ENCODE measurements around the gene RNF144B. TPM values are rescaled to one million over a fixed set of nuclear protein-coding genes. Genes with fewer than 3 reads are reported as not detected.
"Not testable (repeated sequence)": the region's sequence is repeated elsewhere in the genome, so short reads cannot be mapped to it uniquely, and the experiment has no call there.

The RNF144B gene
- total RNA-seq, 1 donor from 2014 or later = 13.5 TPM

DNA sequence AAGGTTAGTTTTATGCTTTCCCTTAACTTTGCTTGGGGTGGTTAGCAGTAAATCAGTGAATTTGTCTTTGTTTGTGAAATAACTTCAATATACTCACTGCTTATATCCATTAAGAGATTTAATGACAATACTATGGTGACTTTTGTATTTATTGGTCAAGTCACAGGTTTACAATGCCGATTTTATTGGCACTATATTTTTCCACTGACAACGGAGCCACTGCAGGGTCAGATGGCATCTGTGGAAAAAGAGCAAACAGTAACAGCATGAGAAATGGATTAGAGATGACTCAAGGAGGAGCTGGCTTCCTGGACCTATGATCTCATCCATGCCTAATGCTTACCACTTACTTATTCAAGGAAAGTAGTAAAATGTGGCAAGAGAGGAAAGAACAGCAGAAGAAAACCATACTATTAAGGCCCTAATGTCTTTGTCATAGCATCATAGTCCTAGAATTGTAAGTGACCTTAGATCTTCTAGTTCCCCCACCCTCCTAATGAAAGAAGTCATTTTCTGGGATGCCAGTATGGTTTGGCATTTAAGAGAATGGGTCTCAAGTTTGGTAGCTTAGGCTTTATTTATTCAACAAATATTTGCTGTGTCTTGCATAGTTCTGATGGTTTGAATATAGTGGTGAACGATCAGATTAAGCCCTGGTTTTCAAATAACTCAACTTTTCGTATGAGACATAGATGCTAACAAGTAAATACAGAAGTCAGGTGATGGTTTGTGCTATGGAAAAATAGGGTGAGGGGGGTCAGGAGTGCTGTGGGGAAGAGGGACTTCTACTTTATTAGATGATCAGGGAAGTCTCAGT lies 18.5 kb downstream of the RNF144B start:
- CTCF ChIA-PET = no interaction called here
- no peaks in the 10 kb centered on the region for H3K27me3 Mint-ChIP-seq
- TF ChIP-seq, protein P1, sequence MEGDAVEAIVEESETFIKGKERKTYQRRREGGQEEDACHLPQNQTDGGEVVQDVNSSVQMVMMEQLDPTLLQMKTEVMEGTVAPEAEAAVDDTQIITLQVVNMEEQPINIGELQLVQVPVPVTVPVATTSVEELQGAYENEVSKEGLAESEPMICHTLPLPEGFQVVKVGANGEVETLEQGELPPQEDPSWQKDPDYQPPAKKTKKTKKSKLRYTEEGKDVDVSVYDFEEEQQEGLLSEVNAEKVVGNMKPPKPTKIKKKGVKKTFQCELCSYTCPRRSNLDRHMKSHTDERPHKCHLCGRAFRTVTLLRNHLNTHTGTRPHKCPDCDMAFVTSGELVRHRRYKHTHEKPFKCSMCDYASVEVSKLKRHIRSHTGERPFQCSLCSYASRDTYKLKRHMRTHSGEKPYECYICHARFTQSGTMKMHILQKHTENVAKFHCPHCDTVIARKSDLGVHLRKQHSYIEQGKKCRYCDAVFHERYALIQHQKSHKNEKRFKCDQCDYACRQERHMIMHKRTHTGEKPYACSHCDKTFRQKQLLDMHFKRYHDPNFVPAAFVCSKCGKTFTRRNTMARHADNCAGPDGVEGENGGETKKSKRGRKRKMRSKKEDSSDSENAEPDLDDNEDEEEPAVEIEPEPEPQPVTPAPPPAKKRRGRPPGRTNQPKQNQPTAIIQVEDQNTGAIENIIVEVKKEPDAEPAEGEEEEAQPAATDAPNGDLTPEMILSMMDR (IDR thresholded peaks at IDR 0.05) = no peak
- peaks cover 43% of the 10 kb centered on the region for H3K36me3 Mint-ChIP-seq (ENCODE audit: low read depth)
- peaks cover 41% of the 10 kb centered on the region for H3K4me1 Mint-ChIP-seq
- ATAC-seq (ENCODE audit: low read depth) (no peak), DNase-seq (no peak)
- H3K27ac Mint-ChIP-seq = peak overlapping the region; percentile 3
- no peak overlapping the region for H3K4me3 Mint-ChIP-seq
- intact Hi-C loops (cut with micrococcal nuclease) = loop anchor here (2.0 kb wide), 1 partner anchor 17 kb away; no protein-coding TSS in a partner anchor
- peaks cover 3% of the 10 kb centered on the region for H3K9me3 Mint-ChIP-seq
- POLR2A ChIA-PET = no interaction called here

DNA sequence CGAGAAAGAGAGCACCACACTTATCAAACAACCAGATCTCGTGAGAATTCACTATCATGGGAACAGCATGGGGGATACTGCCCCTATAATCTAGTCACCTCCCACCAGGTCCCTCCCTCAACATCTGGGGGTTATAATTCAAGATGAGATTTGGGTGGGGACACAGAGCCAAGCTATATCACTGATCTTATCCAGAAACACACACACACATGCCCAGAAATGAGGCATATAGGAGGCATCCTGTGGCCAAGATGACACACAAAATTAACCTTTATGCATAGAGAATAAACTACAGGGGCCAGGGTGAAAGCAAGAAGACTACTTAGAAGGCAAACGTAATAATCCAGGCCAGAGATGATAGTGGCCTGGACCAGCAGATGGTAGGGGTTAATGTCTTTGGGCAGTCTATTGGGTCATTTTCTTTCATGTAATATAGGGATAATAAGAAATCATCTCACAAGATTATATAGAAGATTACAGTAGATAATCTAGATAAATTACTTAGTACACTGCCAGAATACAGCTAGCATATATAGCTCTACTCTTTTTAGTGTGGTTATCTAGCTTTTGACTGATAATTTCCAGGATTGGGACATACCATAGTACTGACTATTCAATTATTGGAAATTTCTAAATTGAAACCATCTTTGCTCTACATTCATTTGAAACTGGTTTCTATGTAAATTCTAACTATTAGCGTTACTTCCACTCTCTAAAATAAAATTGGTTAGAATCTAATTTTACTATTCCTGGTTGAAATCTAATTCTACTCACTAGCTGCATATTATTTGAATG lies 20.0 kb downstream of the RNF144B start:
- CTCF ChIA-PET = no interaction called here
- H3K4me1 Mint-ChIP-seq = peaks cover 40% of the 10 kb centered on the region
- H3K27me3 Mint-ChIP-seq = no peaks in the 10 kb centered on the region
- ATAC-seq (ENCODE audit: low read depth) (no peak), DNase-seq (no peak)
- TF ChIP-seq, protein P1 (IDR thresholded peaks at IDR 0.05) = no peak
- POLR2A ChIA-PET = interaction anchor here (0.6 kb wide), 1 partner anchor 26 kb away, joined by 6 read pairs; no protein-coding TSS in a partner anchor
- peaks cover 42% of the 10 kb centered on the region for H3K36me3 Mint-ChIP-seq (ENCODE audit: low read depth)
- intact Hi-C loops (cut with micrococcal nuclease) = loop anchor here (2.0 kb wide), 1 partner anchor 16 kb away; no protein-coding TSS in a partner anchor
- H3K4me3 Mint-ChIP-seq = no peak overlapping the region
- peak overlapping the region; percentile 4 for H3K27ac Mint-ChIP-seq
- H3K9me3 Mint-ChIP-seq = peaks cover 3% of the 10 kb centered on the region

DNA sequence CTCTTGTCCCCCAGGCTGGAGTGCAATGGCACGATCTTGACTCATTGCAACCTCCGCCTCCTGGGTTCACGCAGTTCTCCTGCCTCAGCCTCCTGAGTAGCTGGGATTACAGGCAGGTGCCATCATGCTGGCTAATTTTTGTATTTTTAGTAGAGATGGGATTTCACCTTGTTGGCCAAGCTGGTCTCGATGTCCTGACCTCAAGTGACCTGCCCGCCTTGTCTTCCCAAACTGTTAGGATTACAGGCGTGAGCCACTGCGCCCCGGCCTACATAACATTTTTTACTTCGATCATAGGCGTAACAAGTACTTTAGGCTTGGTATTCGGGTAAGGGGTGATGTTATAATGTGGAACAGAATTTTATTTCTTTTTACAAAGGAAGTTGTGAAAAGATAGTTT lies 22.5 kb downstream of the RNF144B start:
- Mint-ChIP-seq H3K4me1 (peaks cover 46% of the 10 kb centered on the region), H3K36me3 (ENCODE audit: low read depth) (peaks cover 24% of the 10 kb centered on the region)
- POLR2A ChIA-PET; DNase-seq; ATAC-seq (ENCODE audit: low read depth); intact Hi-C loops (cut with micrococcal nuclease); H3K27me3 Mint-ChIP-seq; H3K9me3 Mint-ChIP-seq; CTCF ChIA-PET; H3K4me3 Mint-ChIP-seq; H3K27ac Mint-ChIP-seq: not testable (repeated sequence)

DNA sequence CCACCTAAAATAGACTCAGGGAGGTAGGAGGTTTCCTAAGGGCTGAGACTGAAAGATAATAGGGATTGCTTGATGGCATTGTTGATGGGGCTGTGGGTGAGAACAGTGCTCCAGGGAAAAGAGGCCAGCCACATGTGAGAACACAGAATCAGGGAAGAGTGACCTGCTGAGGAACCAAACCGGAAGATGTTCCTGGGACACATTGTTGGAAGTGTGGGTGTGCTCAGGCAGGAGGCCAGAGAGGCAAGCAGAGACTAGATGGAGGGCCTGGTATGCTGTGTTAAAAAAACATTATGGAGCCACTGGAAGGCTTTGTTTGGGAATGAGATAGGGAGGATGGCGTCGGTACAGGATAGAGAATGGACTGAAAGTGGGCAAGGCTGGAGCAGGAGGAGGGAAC lies 23.3 kb downstream of the RNF144B start:
- H3K4me1 Mint-ChIP-seq = peaks cover 46% of the 10 kb centered on the region
- peaks cover 3% of the 10 kb centered on the region for H3K9me3 Mint-ChIP-seq
- POLR2A ChIA-PET = no interaction called here
- CTCF ChIA-PET = no interaction called here
- peak overlapping the region; percentile 11 for H3K27ac Mint-ChIP-seq
- no peak for DNase-seq
- TF ChIP-seq, protein P1 (IDR thresholded peaks at IDR 0.05) = no peak
- intact Hi-C loops (cut with micrococcal nuclease) = no loop called here
- no peaks in the 10 kb centered on the region for H3K27me3 Mint-ChIP-seq
- ATAC-seq (ENCODE audit: low read depth) = no peak
- H3K4me3 Mint-ChIP-seq = no peak overlapping the region
- peaks cover 25% of the 10 kb centered on the region for H3K36me3 Mint-ChIP-seq (ENCODE audit: low read depth)

DNA sequence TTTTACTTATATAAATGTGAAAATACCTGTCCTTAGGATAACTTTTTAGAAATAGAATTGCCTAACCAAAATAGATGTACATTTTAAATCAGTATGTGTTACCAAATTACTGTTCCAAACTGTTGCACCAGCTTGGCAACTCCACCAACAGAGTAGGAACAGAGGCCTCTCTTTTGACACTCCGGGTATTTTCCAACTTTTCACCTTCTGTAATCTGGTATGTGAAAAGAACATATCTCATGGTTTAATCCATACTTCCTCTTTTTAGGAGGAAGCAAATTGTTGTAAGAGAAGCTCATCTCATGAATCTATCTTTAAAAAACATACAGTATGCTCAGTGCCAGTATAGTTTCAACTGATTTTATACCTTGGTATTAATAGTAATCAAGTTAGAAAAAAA lies 24.9 kb downstream of the RNF144B start:
- Mint-ChIP-seq H3K4me1 (peaks cover 43% of the 10 kb centered on the region), H3K36me3 (ENCODE audit: low read depth) (peaks cover 19% of the 10 kb centered on the region), H3K4me3 (peak overlapping the region; percentile 44), H3K27ac (peak overlapping the region; percentile 82), H3K9me3 (no peaks in the 10 kb centered on the region), H3K27me3 (no peaks in the 10 kb centered on the region)
- CTCF ChIA-PET = interaction anchor here (1.4 kb wide), 1 partner anchor 25 kb away, joined by 3 read pairs; the partner anchor contains the start of gene RNF144B
- POLR2A ChIA-PET = interaction anchor here (0.6 to 1.9 kb wide), 3 partner anchors 10 to 53 kb away, joined by 3 to 12 read pairs (median 4); partner anchors contain the start of gene RNF144B
- intact Hi-C loops (cut with micrococcal nuclease) = loop anchor here (1.0 kb wide), 1 partner anchor 11 kb away; no protein-coding TSS in a partner anchor
- TF ChIP-seq, protein P1 (IDR thresholded peaks at IDR 0.05) = no peak
- no peak for DNase-seq
- peak; percentile 28 for ATAC-seq (ENCODE audit: low read depth)

Data from activated B cell treated with CpG ODN at 0.5 μM for 24 hours (primary cell).